GM21390 (cell line): Measurements from ENCODE around the gene TTLL1.

ENCODE experiments used
- ATAC-seq: cut with Tn5 transposase; IDR thresholded peaks from one replicate; pipeline ENCODE4 v1.9.1; 2021; ENCODE audit not compliant: unreplicated experiment

TTLL1 gene

DNA sequence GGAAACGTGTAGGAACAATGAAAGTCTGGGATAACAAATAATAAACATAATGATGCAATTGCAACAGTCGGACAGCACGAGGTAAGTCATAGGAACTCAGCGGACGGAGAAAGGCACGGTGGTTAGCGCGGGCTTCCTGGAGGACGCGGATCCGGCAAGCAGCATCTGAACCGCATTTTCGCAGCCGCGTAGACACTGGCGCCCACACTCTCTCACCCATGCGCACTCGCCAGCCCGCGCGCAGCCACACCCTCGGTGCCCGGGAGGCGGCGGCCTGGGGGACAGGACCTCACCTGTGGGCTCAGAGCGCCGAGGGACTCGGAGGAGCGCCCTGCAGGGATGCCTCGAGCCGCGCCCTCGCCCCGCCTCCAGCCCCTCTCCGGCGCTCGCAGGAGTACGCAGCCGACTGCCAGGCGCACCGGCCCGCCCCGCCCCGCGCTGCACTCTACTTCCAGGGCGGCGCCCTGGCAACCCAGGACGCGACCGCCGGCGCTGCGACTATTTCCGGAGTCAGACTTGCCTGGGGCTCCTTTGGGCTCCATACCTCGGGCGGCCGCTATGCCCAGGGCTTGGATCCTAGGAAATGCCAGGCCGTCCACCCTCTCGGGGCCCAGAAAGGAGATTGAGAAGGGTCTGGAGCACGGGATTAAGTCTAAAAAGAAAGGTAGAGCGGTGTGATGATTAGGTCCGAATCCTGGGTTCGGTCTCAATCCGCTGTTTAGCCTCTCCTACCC lies at the start of gene TTLL1:
TSS of gene TTLL1 (minus strand) at position 408 of the 734 bp plus-strand sequence. CDS start 13,805 bp downstream, outside the sequence.
- ATAC-seq: peak; percentile 77

DNA sequence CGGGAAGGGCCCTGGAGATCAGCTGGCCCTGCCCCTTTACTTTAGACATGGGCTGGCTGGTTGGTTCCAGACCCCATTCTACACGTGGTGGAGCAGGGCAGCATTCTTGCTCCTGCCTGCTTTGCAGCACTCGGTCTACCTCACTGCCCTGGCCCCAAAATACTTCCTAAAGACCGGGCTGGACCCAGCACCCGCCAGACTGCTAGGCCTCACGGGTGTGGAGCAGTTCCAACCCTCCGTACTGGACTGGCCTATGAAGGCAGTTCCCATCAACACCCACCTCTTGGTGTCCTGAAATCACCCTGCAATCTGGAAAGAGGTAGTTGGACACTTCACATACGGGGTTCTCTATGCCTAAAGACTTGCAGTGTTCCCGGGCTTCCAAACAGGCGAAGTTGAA lies 47.6 kb upstream of the TTLL1 start:
- ATAC-seq: no peak

DNA sequence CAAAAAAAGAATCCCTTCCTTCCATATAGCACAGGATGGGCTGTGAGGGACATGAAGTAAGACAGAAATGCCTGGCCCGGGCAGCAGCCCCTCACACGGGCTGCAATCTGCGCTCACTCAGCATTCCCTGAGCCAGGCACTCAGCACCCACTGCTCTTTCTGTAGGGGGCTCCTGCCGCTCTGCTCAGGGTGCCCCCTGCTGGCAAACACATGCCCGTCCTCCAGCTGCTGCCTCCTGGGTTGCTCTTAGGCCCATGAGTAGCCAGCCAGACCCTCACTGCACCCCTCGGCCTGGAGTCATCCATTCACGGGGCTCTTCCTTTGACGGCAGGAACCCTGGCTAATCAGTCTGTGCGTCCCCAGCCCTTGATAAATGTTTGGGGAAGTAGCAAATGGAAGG lies 47.1 kb upstream of the TTLL1 start:
- ATAC-seq: no peak

DNA sequence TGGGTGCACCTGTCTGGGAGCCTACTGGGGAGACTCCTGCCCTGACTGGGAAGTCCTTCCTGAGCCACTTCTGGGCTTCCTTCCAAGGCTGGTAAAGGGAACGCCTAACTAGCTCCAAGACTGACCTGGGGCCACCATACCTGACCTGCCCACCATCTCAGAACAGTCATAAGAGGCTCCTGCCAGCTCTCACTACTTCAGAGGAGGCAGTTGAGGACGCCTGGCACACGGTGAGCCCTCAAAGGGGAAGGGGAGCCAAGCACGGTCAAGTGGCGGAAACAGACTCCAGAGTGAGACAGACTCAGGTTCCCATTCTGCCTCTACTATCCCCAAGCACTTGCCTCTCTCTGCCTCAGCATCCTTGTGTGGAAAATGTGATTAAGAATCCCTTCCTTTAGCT lies 46.4 kb upstream of the TTLL1 start:
- no peak for ATAC-seq

DNA sequence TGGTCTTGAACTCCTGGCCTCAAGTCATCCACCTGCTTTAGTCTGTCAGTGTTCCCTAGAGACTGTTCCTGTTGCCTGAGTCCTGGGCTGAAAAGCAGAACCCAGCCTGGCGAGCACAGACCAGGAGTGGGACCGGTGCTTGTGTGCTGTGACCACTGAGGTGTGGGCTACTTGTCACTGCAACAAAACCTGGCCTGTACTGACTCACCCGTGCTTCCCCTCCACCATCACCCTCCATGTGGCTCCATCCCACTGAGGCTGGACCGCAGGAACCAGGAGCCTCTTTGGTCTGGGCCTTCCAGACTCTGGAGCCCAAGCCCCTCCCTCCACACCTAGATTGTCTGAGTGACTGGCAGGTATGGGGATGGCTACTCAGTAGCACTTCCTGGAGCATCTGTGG lies 45.4 kb upstream of the TTLL1 start:
- no peak for ATAC-seq

DNA sequence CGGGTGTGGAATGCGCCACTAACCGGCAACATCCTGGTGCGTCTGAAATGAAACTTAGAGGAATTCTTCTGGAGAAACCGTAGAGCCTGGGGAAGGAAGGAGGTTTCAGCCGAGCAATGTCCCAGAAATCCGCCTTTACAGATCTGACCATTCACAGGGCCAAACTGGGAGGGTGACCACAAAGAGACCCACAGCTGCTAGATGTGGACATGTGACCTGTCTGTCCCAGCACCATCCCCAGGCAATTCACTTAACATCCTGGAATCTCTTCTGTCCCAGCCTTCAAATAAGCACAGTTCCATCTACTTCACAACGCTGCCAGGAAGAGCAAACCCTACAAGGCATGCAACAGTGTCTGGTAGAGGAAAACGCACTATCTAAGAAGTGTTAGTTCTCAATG lies 44.2 kb upstream of the TTLL1 start:
- ATAC-seq: no peak

DNA sequence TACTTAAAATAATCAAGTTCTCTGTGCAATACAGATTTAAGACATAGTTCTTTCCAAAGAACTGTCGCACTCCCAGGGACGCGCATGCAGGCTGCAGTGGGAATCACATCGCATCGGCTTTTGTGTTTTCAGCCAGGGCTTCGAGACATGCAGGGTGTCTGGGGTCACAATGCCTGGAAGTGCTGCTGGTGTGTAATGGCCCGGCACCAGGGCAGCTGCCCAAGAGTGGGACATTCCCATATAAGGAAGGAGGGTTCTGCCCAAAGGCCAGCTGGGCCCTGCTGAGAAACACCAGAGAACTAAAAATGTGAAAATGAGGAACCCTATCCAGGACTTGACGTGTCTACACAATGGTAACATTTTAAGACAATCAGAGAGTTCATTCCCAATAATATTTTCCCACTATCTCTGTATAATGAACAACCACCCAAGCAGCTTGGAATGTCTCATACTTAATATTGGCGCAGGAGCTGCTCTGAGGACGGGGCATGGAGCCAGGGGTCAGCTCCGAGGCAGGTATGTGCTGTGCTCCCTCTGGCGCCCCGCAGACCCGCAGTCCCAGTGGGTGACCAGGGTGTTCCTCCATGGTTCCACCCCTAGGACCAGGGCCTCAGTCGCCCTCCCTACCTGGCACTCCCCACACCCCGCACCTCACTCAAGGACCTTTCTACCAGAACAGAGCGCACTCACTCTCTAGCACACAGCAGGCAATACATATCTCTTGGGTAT lies 42.7 kb upstream of the TTLL1 start:
- ATAC-seq: no peak

DNA sequence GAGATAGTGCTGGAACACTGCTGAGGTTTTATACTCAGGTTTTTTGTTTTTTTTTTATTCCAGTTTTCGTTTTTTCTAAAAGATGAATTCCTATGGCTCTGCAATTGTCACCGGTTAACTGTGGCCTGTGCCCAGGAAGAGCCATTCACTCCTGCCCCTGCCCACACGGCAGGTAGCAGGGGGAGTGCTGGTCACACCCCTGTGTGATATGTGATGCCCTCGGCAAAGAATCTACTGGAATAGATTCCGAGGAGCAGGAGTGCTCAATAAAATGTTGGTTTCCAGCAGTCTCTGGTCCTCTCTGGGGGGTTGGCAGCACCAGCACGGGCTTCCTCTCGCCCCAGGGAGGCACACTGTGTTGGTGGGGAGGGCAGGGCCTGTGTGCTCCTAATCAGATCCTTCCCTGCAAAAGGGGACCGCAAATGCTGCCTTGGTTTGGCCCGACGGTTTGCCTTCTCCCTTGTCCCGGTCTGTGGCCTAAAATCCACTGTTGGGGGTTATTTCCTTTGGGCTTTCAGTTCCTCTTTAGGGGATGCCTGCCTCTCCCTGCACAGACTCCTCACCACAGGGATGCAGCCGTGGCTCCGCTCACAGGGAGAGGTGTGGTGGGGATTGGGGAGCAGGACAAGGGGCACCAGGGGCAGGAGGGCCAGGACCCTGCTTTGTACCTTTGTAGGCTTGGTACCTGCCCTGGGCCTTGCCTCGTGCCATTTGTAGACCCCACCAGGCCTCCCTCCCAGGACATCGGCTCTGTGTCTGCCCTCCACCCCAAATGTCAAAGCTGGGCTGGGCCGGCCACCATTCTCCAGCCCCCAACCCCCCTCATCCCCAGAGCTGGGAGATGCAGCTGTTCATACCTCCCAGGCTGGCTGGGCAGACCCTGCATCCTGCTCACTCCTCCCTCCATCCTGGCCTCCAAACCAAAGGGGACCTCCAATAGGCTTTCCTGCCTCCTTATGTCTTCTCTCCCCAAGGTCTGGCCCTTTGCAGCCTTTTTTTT lies 40.5 kb upstream of the TTLL1 start:
- no peak for ATAC-seq

DNA sequence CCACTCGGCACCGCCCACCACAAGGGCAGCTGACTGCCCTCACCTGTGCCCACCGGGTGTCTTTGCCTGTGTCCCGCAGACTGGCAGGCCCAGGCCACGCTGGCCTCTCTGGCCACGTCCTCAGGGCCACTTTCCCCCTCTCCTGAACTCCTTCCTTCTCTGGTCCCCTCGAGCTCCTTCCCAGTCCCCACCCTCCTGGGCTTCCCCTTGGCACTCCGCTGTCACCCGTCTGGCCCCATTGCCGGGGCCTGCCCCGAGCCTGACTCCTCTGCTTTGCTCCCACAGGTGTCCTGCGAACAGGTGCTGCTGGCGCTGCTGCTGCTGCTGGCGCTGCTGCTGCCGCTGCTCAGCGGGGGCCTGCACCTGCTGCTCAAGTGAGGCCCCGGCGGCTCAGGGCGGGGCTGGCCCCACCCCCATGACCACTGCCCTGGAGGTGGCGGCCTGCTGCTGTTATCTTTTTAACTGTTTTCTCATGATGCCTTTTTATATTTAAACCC lies 39.8 kb upstream of the TTLL1 start:
- ATAC-seq: no peak

DNA sequence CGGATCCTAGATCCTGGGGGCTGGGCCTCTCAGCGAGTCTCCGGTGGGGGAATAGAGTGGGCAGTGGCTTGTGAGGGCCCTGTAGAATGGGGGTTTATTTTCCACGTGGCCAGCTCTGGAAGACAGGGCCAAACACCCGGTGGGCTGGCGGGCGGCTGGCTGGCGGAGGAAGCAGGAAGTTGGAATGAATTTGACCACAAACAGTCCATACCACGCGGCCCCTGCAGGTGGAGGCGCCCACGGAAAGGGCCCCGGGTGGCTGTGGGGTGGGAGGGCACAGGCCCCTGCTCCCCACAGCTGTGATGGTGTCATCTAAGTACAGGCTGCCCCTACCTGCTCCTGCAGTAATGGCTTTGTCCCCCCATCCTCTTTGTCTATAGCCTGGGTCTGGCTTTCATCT lies 38.9 kb upstream of the TTLL1 start:
- ATAC-seq: no peak

DNA sequence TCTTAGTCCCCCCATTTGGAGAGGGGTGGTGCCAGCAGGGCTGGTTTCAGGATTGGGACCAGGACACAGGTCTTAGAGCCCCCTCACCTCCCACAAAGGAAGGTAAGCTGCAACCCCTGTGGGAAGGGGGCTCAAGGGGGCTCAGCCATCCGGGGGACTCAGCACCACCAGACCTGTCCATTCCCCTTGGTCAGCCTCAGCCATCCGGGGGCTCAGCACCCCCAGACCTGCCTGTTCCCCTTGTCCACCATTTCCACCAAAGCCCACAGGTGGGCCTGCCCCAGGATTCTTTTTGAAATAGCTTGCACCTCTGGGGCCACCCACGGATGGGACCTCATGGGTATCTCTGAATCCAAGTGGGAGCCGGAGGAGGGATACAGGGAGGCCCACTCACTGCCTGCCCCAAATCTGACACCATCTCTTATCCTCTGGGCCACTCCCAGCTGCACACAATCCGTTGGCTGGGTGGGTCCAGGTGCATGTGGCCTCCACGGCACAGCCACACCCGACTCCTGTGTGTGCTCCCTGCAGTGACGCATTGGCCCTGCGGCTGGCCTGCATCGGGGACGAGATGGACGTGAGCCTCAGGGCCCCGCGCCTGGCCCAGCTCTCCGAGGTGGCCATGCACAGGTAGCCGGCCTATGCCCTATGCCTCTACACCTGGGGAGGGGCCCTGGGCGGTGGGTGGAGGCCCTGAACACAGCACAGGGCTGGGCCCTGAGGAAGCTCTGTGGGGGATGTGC lies 38.1 kb upstream of the TTLL1 start:
- ATAC-seq: no peak

DNA sequence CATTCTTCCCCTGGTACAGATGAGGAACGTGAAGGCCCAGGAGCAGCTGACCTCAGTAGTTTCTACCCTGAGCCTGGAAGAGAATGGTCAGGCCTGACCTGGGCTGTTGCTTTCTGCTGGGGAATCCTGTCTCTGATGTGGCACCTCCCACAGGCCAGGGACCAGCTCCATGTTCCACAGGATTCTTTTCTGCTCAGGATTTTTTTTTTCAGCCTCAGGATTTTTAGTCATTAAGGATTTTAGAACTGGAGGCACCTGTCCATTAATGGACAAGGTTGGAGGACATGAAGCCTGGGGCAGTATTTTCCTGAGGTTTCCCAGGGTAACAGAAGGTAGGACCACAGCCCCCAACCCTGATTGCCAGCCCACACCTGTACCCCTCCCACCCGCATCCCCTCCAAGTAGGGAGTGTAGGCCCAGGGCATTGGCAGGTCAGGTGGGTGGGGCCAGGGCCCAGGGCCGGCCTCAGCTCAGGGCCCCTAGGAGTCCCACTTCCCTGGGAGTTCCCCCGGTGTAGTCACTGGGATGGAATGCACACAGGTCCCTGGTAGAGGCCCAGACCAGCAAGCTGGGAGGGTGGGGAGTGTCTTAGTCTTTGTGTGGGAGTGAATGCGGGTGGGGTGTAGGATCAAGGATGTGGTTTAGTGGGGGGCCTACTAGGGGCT lies 37.4 kb upstream of the TTLL1 start:
- no peak for ATAC-seq

DNA sequence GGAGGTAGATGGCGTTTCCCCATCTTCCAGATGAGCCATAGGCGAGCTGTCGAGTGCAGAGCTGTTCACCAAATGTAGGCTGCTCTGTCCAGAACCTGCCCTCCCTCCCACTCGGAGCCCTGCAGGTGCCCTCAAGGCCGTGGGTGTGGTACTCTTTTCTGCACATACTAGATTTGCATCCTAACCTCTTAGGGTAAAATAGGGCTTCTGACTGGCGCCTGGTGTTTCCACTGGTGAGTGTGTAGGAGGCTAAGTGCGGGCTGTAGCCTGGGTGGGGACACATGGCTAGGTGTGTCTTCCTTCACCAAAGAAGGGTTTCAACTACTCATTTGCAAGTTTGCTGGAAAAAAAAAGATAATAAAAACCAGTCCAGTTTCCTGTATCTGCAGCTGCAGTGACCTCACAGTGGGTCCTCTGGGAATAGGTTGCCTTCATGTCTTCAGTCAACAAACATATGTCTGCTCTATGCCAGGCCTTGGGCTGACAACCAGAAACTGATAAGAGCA lies 29.8 kb upstream of the TTLL1 start:
- ATAC-seq: peak; percentile 71

DNA sequence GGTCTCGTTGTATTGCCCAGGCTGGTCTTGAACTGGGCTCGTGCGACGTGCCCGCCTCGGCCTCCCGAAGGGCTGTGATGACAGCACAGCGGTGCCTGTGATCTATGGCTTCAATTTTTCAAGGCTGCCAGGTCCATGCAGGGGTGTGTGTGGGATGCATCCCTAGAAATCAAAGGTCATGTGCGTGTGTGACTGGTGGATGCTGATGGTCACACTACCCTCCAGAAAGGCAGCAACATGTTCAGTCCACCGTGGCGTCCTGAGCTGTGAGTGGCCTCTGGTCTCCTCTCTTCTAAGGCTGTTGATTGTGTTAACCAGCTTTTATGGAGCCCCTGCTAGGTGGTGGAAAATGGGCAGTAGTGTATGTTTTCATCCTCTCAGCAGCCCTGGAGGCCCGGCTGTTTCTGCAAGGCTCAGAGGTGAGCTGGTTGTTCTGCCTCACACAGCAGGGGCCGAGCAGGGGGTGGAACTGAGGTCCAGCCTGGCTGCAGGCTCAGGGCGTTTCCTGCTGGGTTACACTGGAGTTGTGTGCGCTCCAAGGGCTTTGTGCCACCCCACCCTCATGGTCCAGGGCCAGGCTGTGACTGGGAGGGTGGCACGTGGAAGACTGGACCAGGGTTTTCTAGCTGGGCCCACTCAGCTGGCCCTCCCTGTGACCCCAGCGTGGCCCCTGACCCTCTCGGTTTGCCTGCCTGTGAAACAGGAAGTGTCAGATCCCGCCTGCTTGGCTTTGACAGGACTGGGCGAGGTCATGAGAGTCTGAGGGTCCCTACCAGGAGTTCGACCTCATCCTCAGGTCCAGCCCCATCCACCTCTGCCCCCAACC lies 29.0 kb upstream of the TTLL1 start:
- ATAC-seq: no peak

DNA sequence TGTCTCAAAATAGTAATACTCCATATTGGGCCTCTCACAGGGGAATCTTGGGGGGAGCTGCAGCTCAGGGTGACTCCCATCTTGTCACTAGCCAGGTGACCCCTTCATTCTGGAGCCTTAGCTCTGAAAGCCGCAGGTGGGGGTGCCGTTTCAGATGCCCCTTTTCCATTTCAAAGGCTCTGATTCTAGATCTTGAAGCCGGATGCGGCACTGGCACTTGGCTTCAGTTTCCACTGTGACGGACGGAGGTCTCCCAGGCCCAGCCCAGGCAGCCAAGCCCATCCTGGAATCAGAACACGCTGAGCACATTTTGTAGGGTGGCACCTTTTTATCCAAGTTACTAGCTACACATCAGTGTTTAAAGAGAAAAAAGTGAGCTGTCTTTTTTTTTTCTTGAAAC lies 27.7 kb upstream of the TTLL1 start:
- ATAC-seq: no peak

DNA sequence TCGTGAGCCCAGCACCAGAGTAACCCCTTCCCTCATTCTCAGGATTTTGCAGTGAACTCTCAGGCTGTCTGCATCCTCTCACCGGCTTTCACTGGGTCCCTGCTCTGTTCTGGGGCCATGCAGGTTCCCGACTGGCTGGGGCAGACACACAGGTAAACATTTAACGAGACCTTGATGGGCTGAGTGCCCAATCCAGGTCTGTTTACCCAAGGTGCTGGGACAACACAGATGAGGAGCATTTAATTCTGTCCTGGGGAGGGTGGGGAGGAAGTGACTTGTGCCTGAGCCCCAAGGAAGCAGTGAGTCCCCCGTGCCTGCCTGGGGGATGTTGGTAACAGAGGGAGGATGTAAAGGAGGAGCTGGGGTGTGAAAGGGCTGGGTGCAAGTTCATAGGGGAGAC lies 25.8 kb upstream of the TTLL1 start:
- ATAC-seq: no peak

DNA sequence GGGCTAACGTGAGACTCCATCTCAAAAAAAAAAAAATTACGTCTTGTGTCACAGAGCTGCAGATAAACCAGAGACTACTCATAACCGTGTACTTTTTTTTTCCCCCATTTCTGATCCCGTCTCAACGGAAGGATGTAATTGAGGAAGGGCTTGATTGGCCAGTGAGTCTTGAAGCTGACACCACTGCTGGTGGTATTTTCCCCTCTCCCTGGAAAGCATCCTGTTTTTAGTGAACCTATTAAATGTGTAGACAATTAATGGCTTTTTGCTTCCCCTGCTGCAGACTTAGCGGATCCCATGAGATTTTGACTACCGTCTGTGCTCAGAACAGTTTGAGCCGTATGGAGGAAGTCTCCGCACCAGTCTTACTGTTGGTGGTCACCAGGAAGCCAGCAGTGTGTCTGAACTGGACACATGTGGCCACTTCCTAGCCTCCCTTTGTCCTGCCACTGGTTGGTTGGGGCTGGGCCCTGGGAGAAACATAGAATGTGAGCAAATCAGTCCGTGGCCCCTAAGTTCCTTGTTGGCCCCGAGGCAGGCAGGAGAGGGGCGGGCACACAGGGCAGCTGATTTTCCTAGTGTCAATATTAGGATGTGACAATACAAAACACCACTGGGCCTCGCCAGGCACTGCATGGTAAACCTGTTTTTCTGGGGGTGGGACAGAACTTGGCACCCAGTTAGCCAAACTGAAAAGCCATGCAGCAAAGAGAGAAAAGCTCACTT lies 24.5 kb upstream of the TTLL1 start:
- no peak for ATAC-seq

DNA sequence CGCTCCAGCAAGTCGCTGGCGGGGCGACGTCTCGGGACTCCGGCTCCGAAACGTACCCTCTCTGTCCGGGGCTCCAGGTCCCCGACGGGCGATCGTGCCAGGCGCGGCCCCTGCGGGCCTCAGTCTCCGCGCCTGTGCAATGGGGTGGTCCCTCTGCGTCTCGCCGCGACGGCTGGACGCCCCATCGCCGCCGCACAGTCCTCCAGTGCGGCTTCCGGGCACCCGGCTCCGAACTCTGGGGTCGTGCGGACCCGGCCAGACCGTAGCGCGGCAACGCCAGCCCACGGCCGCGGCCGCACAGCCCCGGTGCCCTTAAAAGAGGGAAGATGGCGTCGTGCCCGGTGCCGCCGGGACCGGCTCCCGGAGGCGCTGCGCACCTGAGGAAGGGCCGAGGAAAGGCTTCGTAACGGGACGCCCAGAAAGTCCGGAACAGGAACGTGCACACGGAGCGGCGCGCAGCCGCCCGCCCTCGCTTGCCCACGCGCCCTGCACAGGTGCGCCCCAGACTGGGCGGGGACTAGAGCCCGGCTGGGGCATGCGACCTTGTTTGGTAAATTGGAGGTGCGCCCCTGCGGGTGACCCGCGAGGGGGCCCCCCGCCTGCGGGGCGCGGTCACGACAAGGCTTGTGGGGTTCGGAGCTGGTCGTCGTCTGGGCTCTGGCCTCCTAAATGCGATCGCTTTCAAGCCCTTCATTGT lies 21.9 kb upstream of the TTLL1 start:
- ATAC-seq: peak; percentile 53
